Lower leg skin (tissue), 3 donors: ENCODE measurements around the gene PDGFD.

Experiments used
- POLR2A ChIP-seq, 2 donors: fragments of 450-650 bp; IDR thresholded peaks; one replicate each; pipeline ENCODE4 v1.6.1; 2016 to 2017; ENCODE audit warnings: antibody characterized with exemption in 2 of 2, mild to moderate bottlenecking in 1 of 2, moderate library complexity in 1 of 2
- TF ChIP-seq, protein P1 (sequence below), 3 donors: fragments of 450-650 bp; IDR thresholded peaks; one replicate each; pipeline ENCODE4 v1.5.1; 2016; ENCODE audit warnings: antibody characterized with exemption in 3 of 3, mild to moderate bottlenecking in 3 of 3, moderate library complexity in 2 of 3

DNA sequence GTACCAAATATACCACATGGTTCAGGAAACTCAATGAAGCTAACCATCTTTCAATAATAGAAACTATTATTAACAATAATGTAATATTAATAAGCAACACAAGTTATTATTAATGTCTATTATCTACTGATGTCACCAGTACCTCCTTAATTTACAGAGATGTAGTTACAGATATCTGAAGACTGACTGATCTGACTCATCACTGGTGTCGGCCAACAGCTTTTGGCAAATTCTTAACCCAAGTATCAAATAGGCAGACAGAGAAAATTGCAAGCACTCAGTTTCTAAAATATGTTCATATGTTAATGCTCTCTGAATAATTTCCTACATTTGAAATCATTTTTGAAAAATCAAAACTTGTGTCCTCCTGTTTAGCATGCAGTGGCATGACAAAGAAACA lies 227.9 kb downstream of the PDGFD start:
- TF ChIP-seq, protein P1, sequence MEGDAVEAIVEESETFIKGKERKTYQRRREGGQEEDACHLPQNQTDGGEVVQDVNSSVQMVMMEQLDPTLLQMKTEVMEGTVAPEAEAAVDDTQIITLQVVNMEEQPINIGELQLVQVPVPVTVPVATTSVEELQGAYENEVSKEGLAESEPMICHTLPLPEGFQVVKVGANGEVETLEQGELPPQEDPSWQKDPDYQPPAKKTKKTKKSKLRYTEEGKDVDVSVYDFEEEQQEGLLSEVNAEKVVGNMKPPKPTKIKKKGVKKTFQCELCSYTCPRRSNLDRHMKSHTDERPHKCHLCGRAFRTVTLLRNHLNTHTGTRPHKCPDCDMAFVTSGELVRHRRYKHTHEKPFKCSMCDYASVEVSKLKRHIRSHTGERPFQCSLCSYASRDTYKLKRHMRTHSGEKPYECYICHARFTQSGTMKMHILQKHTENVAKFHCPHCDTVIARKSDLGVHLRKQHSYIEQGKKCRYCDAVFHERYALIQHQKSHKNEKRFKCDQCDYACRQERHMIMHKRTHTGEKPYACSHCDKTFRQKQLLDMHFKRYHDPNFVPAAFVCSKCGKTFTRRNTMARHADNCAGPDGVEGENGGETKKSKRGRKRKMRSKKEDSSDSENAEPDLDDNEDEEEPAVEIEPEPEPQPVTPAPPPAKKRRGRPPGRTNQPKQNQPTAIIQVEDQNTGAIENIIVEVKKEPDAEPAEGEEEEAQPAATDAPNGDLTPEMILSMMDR (IDR thresholded peaks at IDR 0.05) = no peak
- TF ChIP-seq POLR2A (IDR thresholded peaks at IDR 0.05) = no peak
